ENCODE data around the gene CDK16.

GRCh38 chrX:47169273-47169672 lies 49.2 kb upstream of the CDK16 start:
- TF ChIP-seq POLR2AphosphoS5 (IDR thresholded peaks at IDR 0.05; ENCODE audit: low read depth, low read length) (no peak), CTCF (IDR thresholded peaks at IDR 0.05) (no peak), TCF7L2 (IDR thresholded peaks at IDR 0.05; ENCODE audit: low read depth, low read length) (no peak), SIN3A (IDR thresholded peaks at IDR 0.05; ENCODE audit: borderline replicate concordance, insufficient read depth, low read depth, low read length) (no peak)
- TF ChIP-seq, protein P1, sequence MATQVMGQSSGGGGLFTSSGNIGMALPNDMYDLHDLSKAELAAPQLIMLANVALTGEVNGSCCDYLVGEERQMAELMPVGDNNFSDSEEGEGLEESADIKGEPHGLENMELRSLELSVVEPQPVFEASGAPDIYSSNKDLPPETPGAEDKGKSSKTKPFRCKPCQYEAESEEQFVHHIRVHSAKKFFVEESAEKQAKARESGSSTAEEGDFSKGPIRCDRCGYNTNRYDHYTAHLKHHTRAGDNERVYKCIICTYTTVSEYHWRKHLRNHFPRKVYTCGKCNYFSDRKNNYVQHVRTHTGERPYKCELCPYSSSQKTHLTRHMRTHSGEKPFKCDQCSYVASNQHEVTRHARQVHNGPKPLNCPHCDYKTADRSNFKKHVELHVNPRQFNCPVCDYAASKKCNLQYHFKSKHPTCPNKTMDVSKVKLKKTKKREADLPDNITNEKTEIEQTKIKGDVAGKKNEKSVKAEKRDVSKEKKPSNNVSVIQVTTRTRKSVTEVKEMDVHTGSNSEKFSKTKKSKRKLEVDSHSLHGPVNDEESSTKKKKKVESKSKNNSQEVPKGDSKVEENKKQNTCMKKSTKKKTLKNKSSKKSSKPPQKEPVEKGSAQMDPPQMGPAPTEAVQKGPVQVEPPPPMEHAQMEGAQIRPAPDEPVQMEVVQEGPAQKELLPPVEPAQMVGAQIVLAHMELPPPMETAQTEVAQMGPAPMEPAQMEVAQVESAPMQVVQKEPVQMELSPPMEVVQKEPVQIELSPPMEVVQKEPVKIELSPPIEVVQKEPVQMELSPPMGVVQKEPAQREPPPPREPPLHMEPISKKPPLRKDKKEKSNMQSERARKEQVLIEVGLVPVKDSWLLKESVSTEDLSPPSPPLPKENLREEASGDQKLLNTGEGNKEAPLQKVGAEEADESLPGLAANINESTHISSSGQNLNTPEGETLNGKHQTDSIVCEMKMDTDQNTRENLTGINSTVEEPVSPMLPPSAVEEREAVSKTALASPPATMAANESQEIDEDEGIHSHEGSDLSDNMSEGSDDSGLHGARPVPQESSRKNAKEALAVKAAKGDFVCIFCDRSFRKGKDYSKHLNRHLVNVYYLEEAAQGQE (IDR thresholded peaks at IDR 0.05; ENCODE audit: insufficient read depth in 1 of 2, low read depth in 2 of 2, low read length in 1 of 2): no peak

All from Panc1 (cell line).